ENCODE data around the gene CSRP1.

CSRP1 gene

DNA sequence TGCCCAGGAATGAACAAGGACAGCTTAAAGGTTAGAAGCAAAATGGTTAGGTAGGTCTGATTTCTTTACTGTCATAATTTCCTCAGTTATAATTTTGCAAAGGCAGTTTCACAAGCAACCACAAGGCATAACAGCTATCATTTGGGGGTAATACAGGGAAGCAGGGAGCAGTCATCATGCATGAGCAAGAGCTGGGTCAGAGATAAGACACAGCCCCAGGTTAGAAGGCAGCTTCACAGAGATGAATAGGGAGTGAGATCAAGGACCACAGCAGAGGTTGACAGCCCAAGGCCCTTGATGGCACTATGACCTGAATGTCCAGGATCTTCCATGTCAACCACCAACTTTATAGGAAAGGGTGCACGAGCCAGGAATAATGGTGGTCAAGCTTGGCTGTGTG is 9.0 kb upstream of the CSRP1 start:
- Histone ChIP-seq H3K9me3 (ENCODE audit: control insufficient read depth, low read length) (no peaks in the 10 kb centered on the region), H3K4me1 (ENCODE audit: control insufficient read depth, insufficient read depth, low read length) (peaks cover 54% of the 10 kb centered on the region), H3K9ac (ENCODE audit: low read length) (no peak overlapping the region), H3K36me3 (ENCODE audit: control insufficient read depth, insufficient read depth, low read length) (no peaks in the 10 kb centered on the region), H3K4me3 (ENCODE audit: low read length) (no peak overlapping the region), H3K27me3 (ENCODE audit: control insufficient read depth, insufficient read depth, low read length) (no peaks in the 10 kb centered on the region)

DNA sequence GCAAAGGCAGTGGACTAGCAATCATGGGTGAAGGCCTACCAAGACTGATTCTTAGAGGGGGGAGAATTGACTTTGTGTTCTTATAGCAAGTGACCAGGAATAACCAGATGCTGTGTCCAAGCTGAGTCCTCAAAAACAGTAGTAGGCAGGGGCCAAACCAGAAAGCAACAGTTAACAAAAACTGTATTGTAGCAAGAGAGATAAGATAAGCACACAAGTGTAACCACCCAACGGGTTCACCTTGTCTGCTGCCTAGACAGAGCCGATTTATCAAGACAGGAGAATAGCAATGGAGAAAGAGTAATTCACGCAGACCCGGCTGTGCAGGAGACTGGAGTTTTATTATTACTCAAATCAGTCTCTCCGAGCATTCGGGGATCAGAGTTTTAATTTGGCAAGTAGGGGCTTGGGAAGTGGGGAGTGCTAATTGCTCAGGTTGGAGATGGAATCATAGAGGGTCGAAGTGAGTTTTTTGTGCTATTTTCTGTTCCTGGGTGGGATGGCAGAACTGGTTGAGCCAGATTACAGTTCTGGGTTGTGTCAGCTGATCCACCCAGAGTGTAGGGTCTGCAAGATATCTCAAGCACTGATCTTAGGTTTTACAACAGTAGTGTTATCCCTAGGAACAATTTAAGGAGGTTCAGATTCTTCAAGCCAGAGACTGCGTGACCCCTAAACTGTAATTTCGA is 8.3 kb upstream of the CSRP1 start:
- Histone ChIP-seq H3K9ac (ENCODE audit: low read length) (no peak overlapping the region), H3K4me1 (ENCODE audit: control insufficient read depth, insufficient read depth, low read length) (peaks cover 56% of the 10 kb centered on the region), H3K4me3 (ENCODE audit: low read length) (no peak overlapping the region), H3K36me3 (ENCODE audit: control insufficient read depth, insufficient read depth, low read length) (no peaks in the 10 kb centered on the region), H3K27me3 (ENCODE audit: control insufficient read depth, insufficient read depth, low read length) (no peaks in the 10 kb centered on the region), H3K9me3 (ENCODE audit: control insufficient read depth, low read length) (no peaks in the 10 kb centered on the region)

DNA sequence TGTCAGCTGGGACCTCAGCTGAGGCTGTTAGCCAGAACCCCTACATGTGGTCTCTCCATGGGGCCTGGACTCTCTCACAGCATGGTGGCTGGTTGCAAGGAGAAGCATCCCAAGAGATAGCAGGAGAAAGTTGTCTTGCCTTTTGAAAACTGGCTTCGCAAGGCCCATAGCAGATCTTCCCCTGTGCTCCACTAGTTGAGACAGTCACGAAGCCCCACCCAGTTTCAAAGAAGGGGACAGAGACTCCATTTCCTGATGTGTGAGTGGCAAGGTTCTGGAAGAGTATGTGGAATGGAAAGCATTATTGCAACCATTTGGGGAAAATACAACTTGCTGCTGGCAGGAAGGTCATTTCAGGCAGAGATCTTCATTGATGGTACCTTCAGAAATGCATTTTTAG is 7.5 kb upstream of the CSRP1 start:
- no peak overlapping the region for H3K4me3 ChIP-seq (ENCODE audit: low read length)

DNA sequence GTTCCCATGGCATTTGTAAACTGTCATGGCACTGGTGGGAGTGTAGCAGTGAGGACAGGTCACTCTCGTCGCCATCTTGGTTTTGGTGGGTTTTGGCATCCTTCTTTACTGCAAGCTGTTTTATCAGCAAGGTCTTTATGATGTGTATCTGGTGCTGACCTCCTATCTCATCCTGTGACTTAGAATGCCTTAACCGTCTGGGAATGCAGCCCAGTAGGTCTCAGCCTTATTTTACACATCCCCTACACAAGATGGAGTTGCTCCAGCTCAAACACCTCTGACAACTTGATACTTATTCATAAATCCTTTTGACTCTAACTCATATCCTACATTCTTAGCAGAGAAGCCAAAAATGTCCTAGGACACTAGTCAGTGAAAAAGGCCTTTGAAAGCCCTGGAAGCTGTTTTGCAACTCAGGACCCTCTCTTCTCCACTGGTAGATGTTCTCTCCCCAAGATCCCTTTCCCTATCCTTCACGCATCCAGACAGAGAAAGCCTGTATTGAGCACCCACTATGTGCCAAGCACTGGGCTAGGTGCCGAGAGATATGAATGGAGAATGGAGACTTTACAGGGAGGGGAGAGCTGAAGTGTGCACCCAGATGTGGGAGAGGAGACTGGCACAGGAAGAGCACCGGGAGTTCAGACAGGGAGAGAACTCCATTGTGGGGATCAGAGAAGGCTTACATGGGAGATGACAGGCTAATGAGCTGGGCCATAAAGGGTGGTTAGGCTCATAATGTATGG is 6.7 kb upstream of the CSRP1 start:
- no peaks in the 10 kb centered on the region for H3K36me3 ChIP-seq (ENCODE audit: control insufficient read depth, insufficient read depth, low read length)
- H3K27me3 ChIP-seq (ENCODE audit: control insufficient read depth, insufficient read depth, low read length), result no peaks in the 10 kb centered on the region
- H3K4me1 ChIP-seq (ENCODE audit: control insufficient read depth, insufficient read depth, low read length), result peaks cover 56% of the 10 kb centered on the region
- no peak overlapping the region for H3K4me3 ChIP-seq (ENCODE audit: low read length)
- no peak overlapping the region for H3K9ac ChIP-seq (ENCODE audit: low read length)
- H3K9me3 ChIP-seq (ENCODE audit: control insufficient read depth, low read length), result no peaks in the 10 kb centered on the region

More for the DNA sequence above, 7.5 kb upstream of the CSRP1 start:
- Histone ChIP-seq H3K9ac (ENCODE audit: low read length) (no peak overlapping the region), H3K36me3 (ENCODE audit: control insufficient read depth, insufficient read depth, low read length) (no peaks in the 10 kb centered on the region), H3K9me3 (ENCODE audit: control insufficient read depth, low read length) (no peaks in the 10 kb centered on the region), H3K27me3 (ENCODE audit: control insufficient read depth, insufficient read depth, low read length) (no peaks in the 10 kb centered on the region), H3K4me1 (ENCODE audit: control insufficient read depth, insufficient read depth, low read length) (peaks cover 56% of the 10 kb centered on the region)

DNA sequence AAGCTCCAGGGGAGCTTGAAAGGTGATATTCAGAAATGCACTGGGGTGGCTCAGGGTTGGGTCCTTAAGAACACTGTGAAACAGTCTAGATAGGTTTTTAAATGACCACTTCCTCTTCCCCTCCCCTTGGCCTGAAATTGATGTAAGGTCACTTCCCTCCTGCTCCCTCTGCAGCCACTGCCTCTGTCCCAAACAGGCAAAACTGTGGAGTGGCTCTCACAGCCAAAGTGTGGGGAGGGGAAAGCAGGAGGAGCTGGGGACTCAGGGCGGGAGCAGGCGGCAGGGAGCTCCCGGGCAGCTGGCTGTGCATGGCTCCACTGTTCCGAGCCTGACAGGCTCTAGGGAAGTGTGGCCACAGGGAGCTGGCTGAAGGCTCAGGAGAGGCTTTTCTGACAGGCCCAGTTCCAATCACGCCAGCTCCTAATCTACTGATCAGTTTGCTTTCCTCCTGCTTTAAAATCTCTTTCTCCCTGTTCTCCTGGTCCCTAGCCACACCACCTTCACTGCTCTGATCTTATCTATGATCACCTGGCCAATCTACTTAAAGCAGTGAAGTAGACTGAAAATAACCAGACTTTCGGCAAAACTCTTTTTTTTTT is 5.1 kb upstream of the CSRP1 start:
- Histone ChIP-seq H3K36me3 (ENCODE audit: control insufficient read depth, insufficient read depth, low read length) (no peaks in the 10 kb centered on the region), H3K27me3 (ENCODE audit: control insufficient read depth, insufficient read depth, low read length) (no peaks in the 10 kb centered on the region), H3K9ac (ENCODE audit: low read length) (peak overlapping the region; percentile 48), H3K4me1 (ENCODE audit: control insufficient read depth, insufficient read depth, low read length) (peaks cover 59% of the 10 kb centered on the region), H3K4me3 (ENCODE audit: low read length) (no peak overlapping the region), H3K9me3 (ENCODE audit: control insufficient read depth, low read length) (no peaks in the 10 kb centered on the region)

GRCh38 chr1:201511396-201511940 is 4.5 kb upstream of the CSRP1 start:
- no peaks in the 10 kb centered on the region for H3K27me3 ChIP-seq (ENCODE audit: control insufficient read depth, insufficient read depth, low read length)
- H3K9ac ChIP-seq (ENCODE audit: low read length), result peak overlapping the region; percentile 48
- no peaks in the 10 kb centered on the region for H3K36me3 ChIP-seq (ENCODE audit: control insufficient read depth, insufficient read depth, low read length)
- no peak overlapping the region for H3K4me3 ChIP-seq (ENCODE audit: low read length)
- peaks cover 61% of the 10 kb centered on the region for H3K4me1 ChIP-seq (ENCODE audit: control insufficient read depth, insufficient read depth, low read length)
- H3K9me3 ChIP-seq (ENCODE audit: control insufficient read depth, low read length), result no peaks in the 10 kb centered on the region

GRCh38 chr1:201510734-201511133 is 3.8 kb upstream of the CSRP1 start:
- Histone ChIP-seq H3K36me3 (ENCODE audit: control insufficient read depth, insufficient read depth, low read length) (no peaks in the 10 kb centered on the region), H3K9me3 (ENCODE audit: control insufficient read depth, low read length) (no peaks in the 10 kb centered on the region), H3K4me3 (ENCODE audit: low read length) (no peak overlapping the region), H3K4me1 (ENCODE audit: control insufficient read depth, insufficient read depth, low read length) (peaks cover 61% of the 10 kb centered on the region), H3K27me3 (ENCODE audit: control insufficient read depth, insufficient read depth, low read length) (no peaks in the 10 kb centered on the region), H3K9ac (ENCODE audit: low read length) (no peak overlapping the region)

DNA sequence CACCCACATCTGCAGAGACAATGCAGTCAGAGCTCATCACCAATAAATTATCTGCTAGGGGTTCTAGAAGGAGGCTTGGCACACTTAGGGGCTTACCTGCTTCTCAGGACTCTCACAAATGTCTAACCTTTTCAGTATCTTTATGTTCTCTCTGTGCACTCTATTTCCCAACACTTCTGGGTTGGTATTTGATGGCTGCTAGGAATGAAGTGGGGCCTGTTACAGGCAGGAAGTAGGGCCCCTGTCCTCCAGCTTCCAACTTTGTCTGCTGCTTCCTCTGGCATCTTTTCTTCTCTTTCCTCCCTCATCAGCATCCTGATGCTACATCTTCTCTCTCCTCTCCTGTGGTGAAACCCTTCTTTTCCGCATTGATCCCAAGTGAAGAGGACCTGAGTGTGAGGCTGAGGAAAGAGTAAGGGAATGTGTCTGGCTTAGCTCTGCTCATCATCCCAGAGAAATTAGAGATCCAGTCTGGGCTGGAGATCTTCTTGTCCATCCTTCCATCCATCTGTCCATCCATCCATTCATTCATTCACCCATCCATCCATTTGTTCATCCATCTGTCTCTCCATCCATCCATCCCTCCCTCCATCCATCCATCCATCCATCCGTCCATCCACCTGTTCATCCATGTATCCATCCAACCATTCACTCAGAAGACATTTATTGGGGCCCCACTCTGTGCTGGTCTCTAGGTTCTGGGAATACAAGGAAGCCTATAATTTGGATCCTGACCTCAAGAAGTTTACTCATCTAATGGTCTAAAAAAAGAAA is 2.9 kb upstream of the CSRP1 start:
- Histone ChIP-seq H3K9me3 (ENCODE audit: control insufficient read depth, low read length) (no peaks in the 10 kb centered on the region), H3K36me3 (ENCODE audit: control insufficient read depth, insufficient read depth, low read length) (no peaks in the 10 kb centered on the region), H3K27me3 (ENCODE audit: control insufficient read depth, insufficient read depth, low read length) (no peaks in the 10 kb centered on the region), H3K4me3 (ENCODE audit: low read length) (no peak overlapping the region), H3K9ac (ENCODE audit: low read length) (no peak overlapping the region), H3K4me1 (ENCODE audit: control insufficient read depth, insufficient read depth, low read length) (peaks cover 61% of the 10 kb centered on the region)

GRCh38 chr1:201508809-201509208 is 1.9 kb upstream of the CSRP1 start:
- no peaks in the 10 kb centered on the region for H3K36me3 ChIP-seq (ENCODE audit: control insufficient read depth, insufficient read depth, low read length)
- H3K27me3 ChIP-seq (ENCODE audit: control insufficient read depth, insufficient read depth, low read length), result no peaks in the 10 kb centered on the region
- H3K9me3 ChIP-seq (ENCODE audit: control insufficient read depth, low read length), result no peaks in the 10 kb centered on the region
- no peak overlapping the region for H3K4me3 ChIP-seq (ENCODE audit: low read length)
- H3K9ac ChIP-seq (ENCODE audit: low read length), result no peak overlapping the region
- peaks cover 56% of the 10 kb centered on the region for H3K4me1 ChIP-seq (ENCODE audit: control insufficient read depth, insufficient read depth, low read length)

GRCh38 chr1:201507360-201507675 is 395 bp upstream of the CSRP1 start:
- H3K27me3 ChIP-seq (ENCODE audit: control insufficient read depth, insufficient read depth, low read length), result no peaks in the 10 kb centered on the region
- H3K4me3 ChIP-seq (ENCODE audit: low read length), result peak overlapping the region; percentile 52
- H3K36me3 ChIP-seq (ENCODE audit: control insufficient read depth, insufficient read depth, low read length), result no peaks in the 10 kb centered on the region
- no peaks in the 10 kb centered on the region for H3K9me3 ChIP-seq (ENCODE audit: control insufficient read depth, low read length)
- peaks cover 50% of the 10 kb centered on the region for H3K4me1 ChIP-seq (ENCODE audit: control insufficient read depth, insufficient read depth, low read length)
- peak overlapping the region; percentile 87 for H3K9ac ChIP-seq (ENCODE audit: low read length)

DNA sequence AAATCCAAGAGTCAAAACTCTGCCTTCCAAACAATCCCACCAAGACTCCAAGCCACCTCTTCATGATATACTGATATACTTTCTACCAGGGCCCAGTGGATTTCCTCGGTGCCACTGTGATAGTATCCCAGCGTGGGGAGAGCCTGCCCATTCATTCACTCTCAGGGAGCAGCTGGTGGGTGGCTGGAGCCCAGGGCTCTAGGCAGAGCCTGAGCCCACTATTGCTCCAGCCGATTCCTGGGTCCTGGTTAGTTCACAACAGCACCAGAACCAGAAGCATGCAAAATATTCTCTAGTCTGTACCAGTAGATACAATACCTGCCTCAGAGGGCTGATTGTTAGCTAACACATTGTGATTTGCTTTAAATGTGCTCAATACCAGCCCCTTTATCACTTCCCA is 831 bp downstream of the CSRP1 start:
- H3K9me3 ChIP-seq (ENCODE audit: control insufficient read depth, low read length), result no peaks in the 10 kb centered on the region
- H3K4me3 ChIP-seq (ENCODE audit: low read length), result peak overlapping the region; percentile 52
- H3K9ac ChIP-seq (ENCODE audit: low read length), result peak overlapping the region; percentile 87
- no peaks in the 10 kb centered on the region for H3K27me3 ChIP-seq (ENCODE audit: control insufficient read depth, insufficient read depth, low read length)
- H3K36me3 ChIP-seq (ENCODE audit: control insufficient read depth, insufficient read depth, low read length), result no peaks in the 10 kb centered on the region
- peaks cover 46% of the 10 kb centered on the region for H3K4me1 ChIP-seq (ENCODE audit: control insufficient read depth, insufficient read depth, low read length)

DNA sequence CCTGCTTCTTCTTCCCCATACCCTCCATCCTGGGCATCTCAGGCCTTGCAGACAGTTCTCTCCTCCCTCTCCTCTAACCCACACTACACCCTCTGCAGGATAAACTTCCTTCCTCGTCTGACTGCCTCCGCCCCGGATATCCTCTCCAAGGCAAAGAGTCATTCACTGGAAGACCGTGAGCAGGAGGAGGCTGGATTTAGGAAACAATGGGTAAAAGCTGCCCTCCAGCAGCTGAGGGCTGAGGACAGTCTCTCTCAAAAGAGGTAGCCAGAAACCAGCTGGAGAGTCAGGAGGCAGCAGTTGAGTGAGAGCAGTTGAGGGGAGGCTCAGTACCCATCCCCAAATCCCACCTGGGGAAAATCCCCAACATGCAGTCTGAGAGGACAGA is 1.4 kb downstream of the CSRP1 start:
- Histone ChIP-seq H3K27me3 (ENCODE audit: control insufficient read depth, insufficient read depth, low read length) (no peaks in the 10 kb centered on the region), H3K36me3 (ENCODE audit: control insufficient read depth, insufficient read depth, low read length) (no peaks in the 10 kb centered on the region), H3K4me3 (ENCODE audit: low read length) (peak overlapping the region; percentile 52), H3K9ac (ENCODE audit: low read length) (peak overlapping the region; percentile 87), H3K9me3 (ENCODE audit: control insufficient read depth, low read length) (no peaks in the 10 kb centered on the region), H3K4me1 (ENCODE audit: control insufficient read depth, insufficient read depth, low read length) (peaks cover 47% of the 10 kb centered on the region)
